Endometrial microvascular endothelial cells (primary cell): ENCODE data around the gene KDSR. TPM values are rescaled to one million over a fixed set of nuclear protein-coding genes. Genes with fewer than 3 reads are reported as not detected.
"Not testable (repeated sequence)": the region's sequence is repeated elsewhere in the genome, so short reads cannot be mapped to it uniquely, and the experiment has no call there.

Source experiments
- in situ Hi-C: cut with HindIII; loops from 2 replicates; pipeline ENCODE4 v1.10.0; 2017; ENCODE audit warnings: low sequenced_read_pairs, low pct_unique_long_range_greater_than_20kb; ENCODE audit errors: inconsistent ontology term
- total RNA-seq: library from RNA; depleted of rRNA; stranded (reverse); fragments of >200 nt; gene quantifications from one replicate; pipeline ENCODE4 v1.2.3, GENCODE V29; 2015; ENCODE audit errors: inconsistent ontology term

Gene KDSR
- total RNA-seq, 1 donor from 2014 or later = 27.7 TPM

DNA sequence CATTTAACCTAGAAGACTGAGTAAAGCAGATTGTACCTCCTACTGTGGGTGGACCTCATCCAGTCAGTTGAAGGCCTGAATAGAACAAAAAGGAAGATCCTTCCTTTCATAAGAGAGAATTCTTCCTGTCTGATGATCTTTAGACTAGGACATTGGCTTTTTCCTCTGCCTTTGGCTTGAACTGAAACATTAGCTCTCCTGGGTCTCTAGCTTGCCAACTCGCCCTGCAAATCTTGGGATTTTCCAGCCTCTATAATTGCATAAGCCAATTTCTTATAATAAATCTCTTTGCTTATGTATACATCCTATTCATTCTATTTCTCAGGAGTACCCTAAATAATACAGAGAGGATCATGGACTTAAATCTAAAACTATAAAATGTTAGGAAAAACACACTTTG is 6.2 kb upstream of the KDSR start:
- in situ Hi-C loops = no loop called here

DNA sequence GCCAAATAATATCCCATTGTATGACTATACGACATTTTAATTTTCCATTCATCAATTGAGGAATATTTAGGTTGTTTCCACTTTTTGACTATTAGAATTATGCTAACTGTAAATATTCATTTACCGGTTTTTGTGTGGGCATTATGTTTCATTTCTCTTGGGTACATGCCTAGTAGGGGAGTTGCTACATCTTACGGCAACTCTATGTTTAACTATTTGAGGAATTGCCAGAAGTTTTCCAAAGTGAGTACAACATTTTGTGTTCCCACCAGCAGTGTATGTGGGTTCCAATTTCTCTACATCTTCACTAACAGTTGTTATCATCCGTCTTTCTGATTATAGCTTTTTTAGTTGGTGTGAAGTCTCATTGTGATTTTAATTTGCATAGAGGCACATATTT is 1.6 kb upstream of the KDSR start:
- in situ Hi-C loops = no loop called here

DNA sequence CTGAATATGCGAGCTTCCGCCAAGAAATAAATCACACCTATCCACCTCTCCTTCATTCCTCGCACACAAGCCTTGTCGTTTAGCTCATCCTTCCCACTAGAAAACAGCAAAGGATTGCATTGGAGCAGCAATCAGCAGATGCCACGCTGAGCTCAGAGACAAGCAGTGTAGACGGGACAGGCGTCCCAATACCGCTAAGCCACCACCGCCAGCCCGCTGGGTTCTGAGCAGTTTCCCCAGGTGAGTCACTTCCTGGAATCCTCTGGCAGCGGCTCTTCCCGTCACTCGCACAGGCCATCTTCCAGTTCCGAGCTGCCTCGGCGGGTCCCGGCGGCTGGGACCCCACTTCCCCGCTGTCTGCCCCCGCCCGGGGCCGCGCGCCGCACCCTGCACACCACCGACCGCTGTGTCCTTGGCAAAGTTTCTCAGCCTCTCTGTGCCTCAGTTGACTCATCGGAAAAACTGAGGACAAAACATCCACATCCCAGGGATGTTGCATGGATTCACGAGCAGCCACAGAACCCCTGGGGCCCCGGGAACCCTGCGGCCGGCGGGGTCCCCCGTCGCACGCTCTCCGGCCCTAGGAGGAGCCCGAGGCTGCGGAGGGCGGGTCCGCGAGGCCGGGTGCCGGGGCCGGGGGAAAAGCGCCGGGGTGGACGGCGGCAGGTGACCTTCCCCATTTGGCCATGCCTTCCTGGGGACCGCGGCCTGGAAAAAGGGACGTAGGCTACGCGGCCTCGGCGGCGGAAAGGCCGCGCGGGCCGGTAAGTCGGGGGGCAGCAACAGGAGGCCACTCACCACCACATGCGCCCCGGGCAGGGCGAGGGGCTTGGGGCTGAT is 573 bp downstream of the KDSR start:
- in situ Hi-C loops = no loop called here

DNA sequence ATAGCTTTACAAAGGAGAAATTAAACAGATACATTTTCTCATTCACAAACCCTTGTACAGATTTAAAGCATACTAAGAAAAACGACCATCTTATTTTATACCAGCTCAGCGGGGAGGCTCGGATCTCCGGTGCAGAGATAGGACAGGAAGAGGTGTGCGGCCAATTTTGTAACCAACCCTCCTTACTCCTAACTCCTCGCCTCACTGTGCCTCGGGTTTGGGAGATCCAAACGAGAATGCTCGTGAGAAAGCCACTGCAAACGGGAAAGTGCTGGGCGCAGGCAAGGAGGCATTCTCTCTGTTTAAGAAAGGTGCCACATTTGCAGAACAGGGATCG is 1.2 kb downstream of the KDSR start:
- in situ Hi-C loops = no loop called here

DNA sequence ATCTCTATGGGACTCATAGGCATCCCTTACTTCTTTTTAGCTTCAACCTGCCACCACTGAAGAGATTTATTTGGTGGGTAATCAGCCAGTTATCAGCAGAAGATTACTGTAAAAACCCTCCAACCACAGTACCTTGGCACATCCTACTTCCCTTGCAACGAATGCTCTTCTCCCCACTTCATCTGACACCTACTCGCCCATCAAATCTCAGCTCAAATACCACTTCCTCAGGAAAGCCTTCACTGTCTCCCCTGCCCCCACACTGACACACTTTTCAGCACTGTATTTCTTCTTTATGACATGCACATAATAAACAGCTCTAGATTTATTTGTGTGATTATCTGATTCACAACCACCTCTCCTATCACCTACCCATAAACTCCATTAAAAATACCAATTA is 3.1 kb downstream of the KDSR start:
- in situ Hi-C loops = no loop called here

DNA sequence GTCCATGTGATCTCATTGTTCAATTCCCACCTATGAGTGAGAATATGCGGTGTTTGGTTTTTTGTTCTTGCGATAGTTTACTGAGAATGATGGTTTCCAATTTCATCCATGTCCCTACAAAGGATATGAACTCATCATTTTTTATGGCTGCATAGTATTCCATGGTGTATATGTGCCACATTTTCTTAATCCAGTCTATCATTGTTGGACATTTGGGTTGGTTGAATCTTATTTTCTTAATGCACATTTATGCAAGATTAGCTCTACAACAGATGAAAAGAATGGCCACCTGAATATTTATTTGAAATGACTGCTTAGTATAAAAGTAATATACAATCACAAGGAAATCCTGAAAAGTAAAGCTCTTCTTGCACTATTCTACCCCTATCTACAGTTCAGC is 3.6 kb downstream of the KDSR start:
- in situ Hi-C loops = not testable (repeated sequence)

DNA sequence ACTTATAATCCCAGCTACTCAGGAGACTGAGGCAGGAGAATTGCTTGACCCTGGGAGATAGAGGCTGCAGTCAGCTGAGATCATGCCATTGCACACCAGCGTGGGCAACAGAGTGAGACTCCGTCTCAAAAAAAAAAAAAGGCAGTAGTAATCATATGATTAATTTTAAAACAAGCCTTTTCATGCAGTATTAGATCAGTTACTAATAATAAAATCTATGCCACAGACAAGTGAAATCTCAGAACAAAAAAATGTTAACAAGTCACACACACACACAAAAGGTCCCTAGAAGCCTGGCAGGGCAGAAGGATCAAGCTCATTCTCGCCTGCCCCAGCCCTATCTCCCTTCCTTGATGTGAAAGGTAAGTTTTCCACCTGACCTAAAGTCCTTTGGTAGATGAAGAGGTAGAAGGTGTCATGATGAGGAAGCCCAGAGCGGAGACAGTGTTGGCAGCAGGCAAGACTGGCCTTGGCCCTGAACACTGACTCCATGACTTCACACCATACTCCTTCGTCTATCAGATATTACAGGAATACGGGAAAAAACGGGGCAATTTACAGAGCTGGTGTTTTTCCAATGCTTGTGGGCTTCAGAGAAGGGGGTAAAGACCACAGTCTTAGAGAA is 10.6 kb downstream of the KDSR start:
- in situ Hi-C loops = no loop called here

DNA sequence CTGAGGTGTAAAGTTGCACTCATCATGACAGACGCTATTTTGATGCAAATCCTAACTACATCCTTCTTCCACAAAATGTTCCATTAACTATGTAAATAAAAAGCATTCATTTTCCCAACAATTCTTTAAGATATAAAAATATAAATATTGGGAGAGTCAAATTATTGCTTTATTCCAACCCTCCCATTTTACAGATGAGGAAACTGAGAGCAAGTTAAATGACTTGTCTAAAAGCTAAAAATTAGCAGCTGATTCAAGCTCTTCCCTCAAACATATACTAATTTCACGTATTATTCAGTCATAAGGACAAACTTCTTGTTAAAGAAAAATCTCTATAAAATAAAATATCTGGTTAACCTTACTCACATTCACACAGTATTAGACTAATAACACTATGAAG is 16.8 kb downstream of the KDSR start:
- in situ Hi-C loops = no loop called here

DNA sequence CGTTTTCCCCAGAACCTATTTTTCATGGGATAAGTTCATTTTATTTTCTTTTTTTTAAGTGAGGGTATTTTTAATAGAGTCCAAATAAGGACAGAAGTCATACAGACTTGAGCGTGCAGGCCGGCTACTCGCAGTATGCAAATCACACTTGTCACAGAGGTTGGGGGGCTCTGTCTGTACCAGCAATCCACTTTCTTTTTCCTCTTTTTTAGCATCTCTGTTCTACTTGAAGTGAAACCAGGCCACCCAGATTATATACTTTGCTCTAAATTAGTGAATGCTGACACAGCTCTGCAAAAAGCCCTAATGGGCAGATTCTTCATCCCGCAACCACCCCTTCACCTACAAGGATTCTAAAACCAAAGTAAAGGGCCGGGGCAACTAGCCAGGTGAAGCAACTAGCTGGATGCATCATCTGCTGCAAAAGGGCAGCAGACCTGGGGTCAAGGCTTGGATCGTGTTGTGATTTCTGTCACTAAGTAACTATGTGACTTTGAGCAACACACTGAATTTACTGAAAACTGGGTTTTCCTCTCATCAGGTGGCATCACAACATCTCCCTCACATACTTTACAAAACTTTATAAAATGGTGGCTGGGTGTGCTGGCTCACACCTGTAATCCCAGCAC is 18.4 kb downstream of the KDSR start:
- in situ Hi-C loops = loop anchor here (25.0 kb wide), 1 partner anchor 211 kb away; no protein-coding TSS in a partner anchor

DNA sequence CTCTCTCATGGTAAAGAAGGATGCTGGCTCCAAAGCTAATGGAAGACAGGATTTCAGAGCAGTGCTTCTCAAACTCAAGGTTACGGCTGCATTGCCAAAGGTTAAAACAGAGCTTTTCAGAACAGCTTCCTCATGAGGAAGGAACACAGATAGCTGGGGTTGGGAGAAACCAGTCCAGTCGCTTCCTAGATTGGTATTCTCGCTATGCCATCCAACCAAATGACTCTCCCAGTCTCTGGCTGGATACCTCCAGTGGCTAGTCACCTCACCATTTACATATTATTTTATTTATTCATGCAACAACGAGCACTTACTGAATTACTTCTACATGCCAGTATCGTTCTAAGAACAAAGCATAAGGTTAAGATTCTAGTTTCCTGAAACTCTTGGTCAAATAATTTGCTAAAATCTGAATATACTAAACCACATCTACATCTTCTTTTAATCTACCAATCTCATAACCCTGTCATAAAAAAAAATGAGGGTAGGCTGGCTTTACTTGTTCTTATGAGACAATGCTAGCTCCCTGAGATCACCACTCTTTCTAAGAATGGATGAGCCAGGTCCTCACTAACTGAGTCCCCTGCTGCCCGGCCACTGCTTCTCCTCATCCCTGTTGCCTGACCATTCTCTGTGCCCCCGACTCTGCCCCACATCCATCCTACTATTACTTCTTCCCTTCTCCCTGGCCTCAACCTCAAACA is 20.4 kb downstream of the KDSR start:
- in situ Hi-C loops = loop anchor here (25.0 kb wide), 1 partner anchor 209 kb away; no protein-coding TSS in a partner anchor

DNA sequence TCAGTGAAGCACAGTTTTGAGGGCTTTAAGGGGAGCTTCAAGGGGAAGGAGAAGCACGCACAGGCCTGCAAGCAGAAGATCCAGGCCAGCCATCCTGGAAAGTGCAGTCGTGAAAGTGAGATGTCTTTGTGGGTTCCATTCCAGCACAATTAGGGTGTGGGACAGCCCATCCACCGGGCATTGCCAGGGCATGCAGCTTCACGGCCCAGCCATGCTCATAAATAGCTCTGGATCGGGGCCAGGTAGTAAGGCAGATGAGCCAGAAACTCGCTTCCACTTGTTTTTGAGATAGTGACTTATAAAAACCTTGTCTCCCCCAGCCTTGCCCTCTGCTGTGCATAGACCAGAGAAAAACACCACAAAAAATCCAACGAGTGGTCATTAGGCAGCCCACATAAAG is 21.0 kb downstream of the KDSR start:
- in situ Hi-C loops = loop anchor here (25.0 kb wide), 1 partner anchor 209 kb away; no protein-coding TSS in a partner anchor

DNA sequence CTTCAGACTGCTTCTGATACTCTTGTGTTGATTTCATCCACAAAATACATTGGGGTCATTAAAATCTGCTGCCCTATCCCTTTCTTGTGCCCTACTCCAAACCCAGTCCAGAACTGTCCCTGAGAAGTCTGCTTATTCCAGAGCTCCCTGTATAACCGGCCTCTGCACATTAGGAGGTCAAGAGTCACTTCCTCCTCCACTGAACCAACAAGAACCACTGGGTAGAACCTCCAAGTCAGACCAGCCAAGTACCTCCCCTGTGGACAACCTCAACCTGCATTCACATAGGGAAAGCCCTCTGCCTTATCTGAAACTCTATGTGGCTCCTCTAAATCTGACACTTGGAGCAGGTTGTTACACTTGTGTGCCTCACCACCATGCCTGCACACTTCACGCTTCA is 22.1 kb downstream of the KDSR start:
- in situ Hi-C loops = loop anchor here (25.0 kb wide), 1 partner anchor 208 kb away; no protein-coding TSS in a partner anchor

DNA sequence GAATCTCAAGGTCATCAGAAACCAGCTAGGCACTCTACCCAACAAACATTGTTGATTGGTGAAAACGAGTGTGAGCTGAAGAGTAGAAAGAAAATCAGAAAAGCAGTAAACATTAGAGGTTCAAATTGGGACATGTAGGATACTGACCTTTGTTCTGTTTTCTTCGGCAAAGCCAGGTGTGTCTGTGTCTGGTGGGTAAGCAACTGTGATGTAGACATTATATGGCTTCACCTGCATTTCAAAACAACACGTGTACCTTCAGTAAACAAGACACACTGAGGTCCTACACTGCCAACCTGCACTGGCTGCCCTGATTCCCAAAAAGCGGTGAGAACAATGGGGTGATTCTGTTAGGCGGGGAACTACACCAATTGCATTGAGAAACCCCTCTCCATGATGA is 22.7 kb downstream of the KDSR start:
- in situ Hi-C loops = loop anchor here (25.0 kb wide), 1 partner anchor 207 kb away; no protein-coding TSS in a partner anchor

DNA sequence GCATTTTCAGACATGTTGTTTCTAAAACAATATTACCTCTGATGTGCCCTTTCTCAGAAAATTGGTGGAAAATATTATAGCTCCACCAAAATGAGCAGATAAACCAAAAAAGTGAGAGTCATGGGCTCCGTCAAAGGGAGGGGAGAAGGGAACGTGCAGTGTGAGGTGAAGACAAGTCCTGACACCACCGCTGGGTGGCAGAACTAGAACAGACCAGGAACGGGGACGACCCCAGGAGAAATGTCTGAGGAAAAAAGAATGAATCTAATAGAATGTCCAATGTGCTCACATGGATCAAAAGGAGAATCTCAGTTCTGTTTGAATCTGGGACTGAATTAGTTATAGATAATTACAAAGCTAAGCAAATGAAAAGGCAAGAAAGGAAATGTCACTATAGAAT is 24.8 kb downstream of the KDSR start:
- in situ Hi-C loops = loop anchor here (25.0 kb wide), 1 partner anchor 205 kb away; no protein-coding TSS in a partner anchor

DNA sequence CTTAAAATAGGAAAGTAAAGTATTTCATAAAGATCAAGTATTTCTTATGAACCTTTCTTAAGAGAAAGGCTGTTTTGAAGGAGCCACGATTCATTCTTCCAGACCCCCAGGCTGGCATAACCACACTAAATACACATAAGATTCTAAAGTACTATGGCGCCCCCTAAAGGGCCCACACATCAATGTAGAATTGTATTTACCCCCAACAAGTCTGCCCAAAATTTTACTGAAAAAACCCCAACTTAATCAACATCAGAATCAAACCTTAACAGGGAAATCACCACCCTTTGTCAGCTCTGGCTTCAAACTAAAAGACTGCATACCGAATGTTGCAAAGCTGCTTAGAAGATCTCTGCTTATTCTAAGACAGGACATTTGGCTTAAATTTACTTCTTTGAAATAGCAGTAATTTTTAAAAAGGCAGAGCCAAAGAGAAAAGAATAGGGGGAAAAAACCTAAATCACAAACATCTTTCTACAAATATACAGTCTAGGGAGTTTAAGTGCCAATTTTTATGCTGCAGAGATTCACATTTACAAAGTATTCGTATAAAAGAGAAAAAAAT is 27.0 kb downstream of the KDSR start:
- in situ Hi-C loops = loop anchor here (25.0 kb wide), 1 partner anchor 203 kb away; no protein-coding TSS in a partner anchor

DNA sequence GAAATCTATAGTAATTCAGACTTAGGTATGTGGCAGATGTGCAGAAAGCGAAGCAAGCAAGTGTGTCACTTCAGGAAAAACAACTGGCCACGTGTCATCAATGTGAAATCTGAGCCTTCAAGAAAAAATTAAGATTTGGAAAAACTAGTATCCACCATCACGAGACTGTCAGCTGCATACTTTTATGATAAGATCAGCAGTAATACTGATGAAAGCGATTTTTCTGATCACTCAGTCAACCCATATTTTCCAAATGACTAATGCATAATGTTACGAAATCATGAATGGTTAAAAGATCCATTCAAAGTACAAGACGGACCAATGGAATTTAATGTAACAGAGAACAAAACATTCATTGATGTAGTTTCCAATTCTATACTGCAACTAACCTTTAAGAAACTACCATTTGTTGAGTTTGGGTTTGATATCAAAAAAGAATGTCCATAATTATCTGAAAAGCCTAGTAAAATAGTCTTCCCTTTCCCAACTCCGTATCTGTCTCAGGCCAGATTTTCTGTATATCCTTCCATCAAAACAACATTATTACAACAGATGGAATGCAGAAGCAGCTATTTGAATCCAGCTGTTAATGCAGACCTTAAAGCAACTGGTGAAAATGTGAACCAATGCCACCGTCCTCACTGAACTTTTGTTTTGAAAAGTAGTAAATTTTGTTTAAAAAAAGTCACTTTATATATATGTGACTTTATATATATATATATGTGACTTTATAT is 30.5 kb downstream of the KDSR start:
- in situ Hi-C loops = loop anchor here (25.0 kb wide), 1 partner anchor 199 kb away; no protein-coding TSS in a partner anchor

DNA sequence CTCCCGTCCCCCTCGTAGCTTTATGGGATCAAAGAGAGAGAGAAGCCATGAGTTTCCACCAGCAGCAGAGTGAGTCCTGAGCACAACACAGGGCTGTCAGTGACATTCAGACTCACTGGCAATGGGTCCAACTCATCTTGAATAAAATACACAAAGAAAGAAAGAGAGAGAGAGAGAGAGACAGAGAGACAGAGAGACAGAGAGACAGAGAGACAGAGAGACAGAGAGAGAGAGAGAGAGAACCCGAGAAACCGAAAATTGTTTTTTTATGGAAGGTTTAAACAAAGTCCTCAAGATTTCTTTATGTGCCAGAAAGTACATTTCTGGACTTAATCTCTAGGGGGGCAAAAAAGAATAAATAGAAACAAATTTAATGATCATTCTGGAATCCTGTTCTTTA is 35.9 kb downstream of the KDSR start:
- in situ Hi-C loops = loop anchor here (25.0 kb wide), 1 partner anchor 194 kb away; no protein-coding TSS in a partner anchor
